Hepatocyte (in vitro differentiated cells): ENCODE results near the gene TP53I13.

Experiments used
- EZH2 ChIP-seq: fragments of 200-600 bp; sonication (generic); IDR thresholded peaks from 2 replicates; pipeline ENCODE4 v1.6.1; 2016; ENCODE audit warnings: antibody characterized with exemption, mild to moderate bottlenecking, borderline replicate concordance
- EZH2phosphoT487 ChIP-seq: fragments of 200-600 bp; sonication (generic); IDR thresholded peaks from one replicate; pipeline ENCODE4 v1.6.1; 2018; ENCODE audit warnings: antibody characterized with exemption, mild to moderate bottlenecking, low read depth, moderate library complexity; ENCODE audit not compliant: unreplicated experiment, severe bottlenecking
- TF ChIP-seq, protein P1 (sequence below): fragments of 200-600 bp; sonication (generic); IDR thresholded peaks from 2 replicates; pipeline ENCODE4 v1.5.1; 2016; ENCODE audit warnings: antibody characterized with exemption, mild to moderate bottlenecking; ENCODE audit not compliant: poor library complexity

DNA sequence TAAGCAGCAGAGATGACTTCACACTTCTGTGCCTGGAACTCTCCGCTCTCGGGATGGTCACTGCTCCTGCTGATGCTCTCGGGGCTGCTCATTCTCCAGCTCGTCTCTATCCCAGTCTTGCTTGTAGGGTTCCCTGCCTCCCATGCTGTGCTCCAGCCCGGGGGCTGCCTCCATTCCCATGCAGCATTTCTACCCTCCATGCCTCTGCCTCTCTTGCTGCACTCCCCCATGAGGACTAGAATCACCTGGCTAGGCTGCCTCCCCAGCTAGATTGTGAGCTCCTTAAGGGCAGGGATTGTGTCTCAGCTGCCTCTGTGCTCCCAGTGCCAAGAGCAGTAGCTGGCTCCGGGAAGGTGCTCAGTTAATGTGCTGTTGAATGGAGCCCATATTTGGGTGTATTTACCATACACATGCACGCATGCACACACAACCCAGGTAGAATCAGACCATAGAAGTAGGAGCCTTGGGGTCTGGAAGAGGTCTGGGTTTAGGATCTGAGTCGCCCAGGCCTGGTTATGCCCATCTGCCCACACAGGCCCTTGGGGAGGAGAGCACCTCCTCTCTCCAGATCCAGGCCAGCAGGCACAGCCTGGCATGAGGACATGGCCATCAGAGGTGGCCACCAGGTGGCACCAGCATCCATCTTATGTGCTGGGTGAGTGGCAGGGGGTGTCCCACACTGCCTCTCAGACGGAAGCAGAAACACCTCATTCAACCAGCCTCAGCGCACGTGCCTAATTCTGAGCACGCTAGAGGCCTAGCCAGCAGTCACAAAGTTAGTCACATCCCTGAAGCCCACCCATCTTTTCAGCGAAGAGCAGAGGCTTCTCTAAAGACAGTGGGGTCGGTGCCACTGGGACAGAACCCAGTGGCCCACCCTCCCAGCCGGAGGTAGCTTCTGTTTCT is 11.6 kb downstream of the TP53I13 start:
- TF ChIP-seq, protein P1, sequence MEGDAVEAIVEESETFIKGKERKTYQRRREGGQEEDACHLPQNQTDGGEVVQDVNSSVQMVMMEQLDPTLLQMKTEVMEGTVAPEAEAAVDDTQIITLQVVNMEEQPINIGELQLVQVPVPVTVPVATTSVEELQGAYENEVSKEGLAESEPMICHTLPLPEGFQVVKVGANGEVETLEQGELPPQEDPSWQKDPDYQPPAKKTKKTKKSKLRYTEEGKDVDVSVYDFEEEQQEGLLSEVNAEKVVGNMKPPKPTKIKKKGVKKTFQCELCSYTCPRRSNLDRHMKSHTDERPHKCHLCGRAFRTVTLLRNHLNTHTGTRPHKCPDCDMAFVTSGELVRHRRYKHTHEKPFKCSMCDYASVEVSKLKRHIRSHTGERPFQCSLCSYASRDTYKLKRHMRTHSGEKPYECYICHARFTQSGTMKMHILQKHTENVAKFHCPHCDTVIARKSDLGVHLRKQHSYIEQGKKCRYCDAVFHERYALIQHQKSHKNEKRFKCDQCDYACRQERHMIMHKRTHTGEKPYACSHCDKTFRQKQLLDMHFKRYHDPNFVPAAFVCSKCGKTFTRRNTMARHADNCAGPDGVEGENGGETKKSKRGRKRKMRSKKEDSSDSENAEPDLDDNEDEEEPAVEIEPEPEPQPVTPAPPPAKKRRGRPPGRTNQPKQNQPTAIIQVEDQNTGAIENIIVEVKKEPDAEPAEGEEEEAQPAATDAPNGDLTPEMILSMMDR, result peak; percentile 82
- TF ChIP-seq EZH2phosphoT487 (no peak), EZH2 (no peak)
